Stimulated activated effector memory CD8-positive, alpha-beta T cell treated with anti-CD3 and anti-CD28 coated beads, Interleukin-12 subunit alpha, Interleukin-12 subunit beta, amount 100 ng/mL, for 72 hours (primary cell): ENCODE results near the gene ENOX1.
A peak's percentile ranks its signal among the peaks of the same experiment; 100 is the strongest.

ENCODE experiments used
- ATAC-seq: fragments of 150-1000 bp; cut with Tn5 transposase; 2 replicates; pipeline ENCODE4 v1.10.0; 2021
- DNase-seq, 2 donors: peaks; one replicate each; pipeline ENCODE4 v3.0.0; 2021 to 2022; ENCODE audit warnings: low spot score in 2 of 2
- H3K27ac Mint-ChIP-seq: one replicate; pipeline ENCODE4 v1.8.0; 2022; ENCODE audit warnings: mild to moderate bottlenecking, mixed read lengths
- H3K36me3 Mint-ChIP-seq: one replicate; pipeline ENCODE4 v1.8.0; 2022; ENCODE audit warnings: mild to moderate bottlenecking, mixed read lengths
- H3K4me1 Mint-ChIP-seq: one replicate; pipeline ENCODE4 v1.8.0; 2022; ENCODE audit warnings: mixed read lengths
- H3K4me3 Mint-ChIP-seq: one replicate; pipeline ENCODE4 v1.8.0; 2022; ENCODE audit warnings: mild to moderate bottlenecking, mixed read lengths
- H3K9me3 Mint-ChIP-seq: one replicate; pipeline ENCODE4 v1.8.0; 2022; ENCODE audit warnings: mixed read lengths

Gene ENOX1

GRCh38 chr13:43648733-43649132 is 138.0 kb downstream of the ENOX1 start:
- DNase-seq (no peak), ATAC-seq (no peak)
- no peaks in the 10 kb centered on the region for H3K9me3 Mint-ChIP-seq
- no peak overlapping the region for H3K4me3 Mint-ChIP-seq
- H3K27ac Mint-ChIP-seq = no peak overlapping the region
- no peaks in the 10 kb centered on the region for H3K36me3 Mint-ChIP-seq
- H3K4me1 Mint-ChIP-seq = no peaks in the 10 kb centered on the region

GRCh38 chr13:43647471-43647870 is 139.3 kb downstream of the ENOX1 start:
- Mint-ChIP-seq H3K27ac (no peak overlapping the region), H3K9me3 (no peaks in the 10 kb centered on the region), H3K4me1 (no peaks in the 10 kb centered on the region), H3K36me3 (no peaks in the 10 kb centered on the region), H3K4me3 (no peak overlapping the region)
- DNase-seq (no peak), ATAC-seq (no peak)

GRCh38 chr13:43640476-43640875 is 146.3 kb downstream of the ENOX1 start:
- no peaks in the 10 kb centered on the region for H3K4me1 Mint-ChIP-seq
- ATAC-seq (no peak), DNase-seq (no peak)
- no peak overlapping the region for H3K4me3 Mint-ChIP-seq
- no peaks in the 10 kb centered on the region for H3K36me3 Mint-ChIP-seq
- H3K9me3 Mint-ChIP-seq = no peaks in the 10 kb centered on the region
- H3K27ac Mint-ChIP-seq = no peak overlapping the region

GRCh38 chr13:43631106-43631505 is 155.7 kb downstream of the ENOX1 start:
- Mint-ChIP-seq H3K4me1 (no peaks in the 10 kb centered on the region), H3K9me3 (no peaks in the 10 kb centered on the region), H3K36me3 (no peaks in the 10 kb centered on the region), H3K27ac (no peak overlapping the region), H3K4me3 (no peak overlapping the region)
- no peak for DNase-seq
- no peak for ATAC-seq

- Mint-ChIP-seq H3K4me1 (no peaks in the 10 kb centered on the region), H3K36me3 (no peaks in the 10 kb centered on the region), H3K27ac (no peak overlapping the region), H3K9me3 (no peaks in the 10 kb centered on the region), H3K4me3 (no peak overlapping the region)
- DNase-seq (no peak), ATAC-seq (no peak)
These were observed 156.9 kb downstream of the ENOX1 start for GRCh38 chr13:43629691-43630480.

- H3K36me3 Mint-ChIP-seq = no peaks in the 10 kb centered on the region
- ATAC-seq (no peak), DNase-seq (no peak)
- no peak overlapping the region for H3K4me3 Mint-ChIP-seq
- no peak overlapping the region for H3K27ac Mint-ChIP-seq
- no peaks in the 10 kb centered on the region for H3K9me3 Mint-ChIP-seq
- no peaks in the 10 kb centered on the region for H3K4me1 Mint-ChIP-seq
These were observed 159.8 kb downstream of the ENOX1 start for GRCh38 chr13:43626994-43627393.

- no peak overlapping the region for H3K27ac Mint-ChIP-seq
- no peak overlapping the region for H3K4me3 Mint-ChIP-seq
- no peak for ATAC-seq
These were observed 172.7 kb downstream of the ENOX1 start for GRCh38 chr13:43614063-43614462.

GRCh38 chr13:43611281-43612273 is 175.2 kb downstream of the ENOX1 start:
- no peaks in the 10 kb centered on the region for H3K36me3 Mint-ChIP-seq
- H3K27ac Mint-ChIP-seq = no peak overlapping the region
- no peaks in the 10 kb centered on the region for H3K9me3 Mint-ChIP-seq
- H3K4me3 Mint-ChIP-seq = no peak overlapping the region
- no peak for ATAC-seq
- DNase-seq = no peak
- no peaks in the 10 kb centered on the region for H3K4me1 Mint-ChIP-seq

More at GRCh38 chr13:43614063-43614462, 172.7 kb downstream of the ENOX1 start:
- H3K9me3 Mint-ChIP-seq = peaks cover 2% of the 10 kb centered on the region
- no peaks in the 10 kb centered on the region for H3K36me3 Mint-ChIP-seq
- H3K4me1 Mint-ChIP-seq = no peaks in the 10 kb centered on the region
- DNase-seq = no peak

- H3K4me1 Mint-ChIP-seq = no peaks in the 10 kb centered on the region
- H3K4me3 Mint-ChIP-seq = no peak overlapping the region
- DNase-seq = no peak
- peaks cover 4% of the 10 kb centered on the region for H3K9me3 Mint-ChIP-seq
- ATAC-seq = no peak
- H3K36me3 Mint-ChIP-seq = no peaks in the 10 kb centered on the region
- H3K27ac Mint-ChIP-seq = no peak overlapping the region
These were observed 178.2 kb downstream of the ENOX1 start for GRCh38 chr13:43608400-43609137.

GRCh38 chr13:43597599-43597945 is 189.2 kb downstream of the ENOX1 start:
- Mint-ChIP-seq H3K27ac (no peak overlapping the region), H3K36me3 (no peaks in the 10 kb centered on the region), H3K4me1 (no peaks in the 10 kb centered on the region), H3K4me3 (no peak overlapping the region), H3K9me3 (no peaks in the 10 kb centered on the region)
- no peak for DNase-seq
- peak; percentile 18 for ATAC-seq

- peak; percentile 55 for ATAC-seq
- no peak for DNase-seq
- Mint-ChIP-seq H3K36me3 (no peaks in the 10 kb centered on the region), H3K4me3 (no peak overlapping the region), H3K4me1 (no peaks in the 10 kb centered on the region), H3K27ac (no peak overlapping the region), H3K9me3 (no peaks in the 10 kb centered on the region)
These were observed 189.7 kb downstream of the ENOX1 start for GRCh38 chr13:43596924-43597598.

- Mint-ChIP-seq H3K4me1 (no peaks in the 10 kb centered on the region), H3K9me3 (no peaks in the 10 kb centered on the region), H3K27ac (no peak overlapping the region), H3K36me3 (no peaks in the 10 kb centered on the region), H3K4me3 (no peak overlapping the region)
- no peak for ATAC-seq
- DNase-seq = no peak
These were observed 190.8 kb downstream of the ENOX1 start for GRCh38 chr13:43596006-43596405.

- Mint-ChIP-seq H3K27ac (no peak overlapping the region), H3K4me3 (no peak overlapping the region), H3K36me3 (no peaks in the 10 kb centered on the region), H3K9me3 (no peaks in the 10 kb centered on the region), H3K4me1 (no peaks in the 10 kb centered on the region)
- no peak for ATAC-seq
- no peak for DNase-seq
These were observed 199.4 kb downstream of the ENOX1 start for GRCh38 chr13:43587376-43587775.

- no peak overlapping the region for H3K27ac Mint-ChIP-seq
These were observed 202.0 kb downstream of the ENOX1 start for GRCh38 chr13:43584751-43585150.

GRCh38 chr13:43583321-43583720 is 203.5 kb downstream of the ENOX1 start:
- no peak overlapping the region for H3K4me3 Mint-ChIP-seq
- H3K9me3 Mint-ChIP-seq = no peaks in the 10 kb centered on the region
- ATAC-seq (no peak), DNase-seq (no peak)
- no peaks in the 10 kb centered on the region for H3K4me1 Mint-ChIP-seq
- no peak overlapping the region for H3K27ac Mint-ChIP-seq
- H3K36me3 Mint-ChIP-seq = no peaks in the 10 kb centered on the region

More at GRCh38 chr13:43584751-43585150, 202.0 kb downstream of the ENOX1 start:
- Mint-ChIP-seq H3K4me3 (no peak overlapping the region), H3K36me3 (no peaks in the 10 kb centered on the region), H3K4me1 (no peaks in the 10 kb centered on the region), H3K9me3 (no peaks in the 10 kb centered on the region)
- ATAC-seq (no peak), DNase-seq (no peak)
